Activated T-helper 1 cell treated with Interleukin-2 at 50 U/mL for 16 hours (primary cell): ENCODE results near the gene NAA10.

Experiments used
- DNase-seq: peaks from one replicate; pipeline ENCODE4 v3.0.0-alpha.2; 2020; ENCODE audit warnings: low read depth

The NAA10 gene

DNA sequence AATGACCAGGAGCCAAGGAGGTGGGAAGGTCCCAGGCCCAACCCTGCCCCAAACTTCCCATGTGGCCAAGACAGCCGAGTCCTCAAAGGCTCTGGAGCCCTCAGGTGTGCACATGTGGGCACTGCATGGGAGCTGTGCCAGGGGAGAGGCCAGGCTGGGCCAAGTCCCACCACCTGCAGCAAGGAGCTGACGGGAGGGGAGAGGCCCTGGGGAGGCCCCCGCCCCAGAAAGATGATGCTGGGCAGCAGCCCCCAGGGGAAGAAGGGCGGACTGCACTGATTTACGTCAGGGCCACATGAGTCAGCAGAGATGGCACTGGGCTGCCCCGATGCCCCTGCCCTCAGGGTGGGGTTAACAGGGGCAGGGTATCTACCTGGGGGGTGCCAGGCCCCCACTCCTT is 50.2 kb downstream of the NAA10 start:
- DNase-seq, result no peak

DNA sequence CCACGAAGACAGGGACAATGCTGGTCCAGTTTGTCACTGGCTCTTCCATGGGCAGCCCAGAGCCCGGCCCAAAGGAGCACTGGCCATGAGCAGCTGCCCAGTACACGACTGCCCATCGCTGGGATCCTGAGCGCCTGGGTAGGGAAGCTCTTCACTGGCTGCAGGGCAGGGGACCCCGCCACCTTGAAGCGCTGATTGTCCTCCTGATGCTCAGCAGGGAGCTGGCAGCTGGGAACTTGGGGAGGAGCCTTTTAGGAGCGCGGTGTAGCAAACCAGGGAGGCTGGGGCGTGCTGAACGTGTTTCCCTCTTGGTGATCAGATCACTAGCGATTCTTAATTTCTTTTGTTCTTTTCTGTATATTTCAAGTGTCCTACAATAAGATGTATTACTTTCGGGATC is 50.7 kb downstream of the NAA10 start:
- DNase-seq, result no peak

DNA sequence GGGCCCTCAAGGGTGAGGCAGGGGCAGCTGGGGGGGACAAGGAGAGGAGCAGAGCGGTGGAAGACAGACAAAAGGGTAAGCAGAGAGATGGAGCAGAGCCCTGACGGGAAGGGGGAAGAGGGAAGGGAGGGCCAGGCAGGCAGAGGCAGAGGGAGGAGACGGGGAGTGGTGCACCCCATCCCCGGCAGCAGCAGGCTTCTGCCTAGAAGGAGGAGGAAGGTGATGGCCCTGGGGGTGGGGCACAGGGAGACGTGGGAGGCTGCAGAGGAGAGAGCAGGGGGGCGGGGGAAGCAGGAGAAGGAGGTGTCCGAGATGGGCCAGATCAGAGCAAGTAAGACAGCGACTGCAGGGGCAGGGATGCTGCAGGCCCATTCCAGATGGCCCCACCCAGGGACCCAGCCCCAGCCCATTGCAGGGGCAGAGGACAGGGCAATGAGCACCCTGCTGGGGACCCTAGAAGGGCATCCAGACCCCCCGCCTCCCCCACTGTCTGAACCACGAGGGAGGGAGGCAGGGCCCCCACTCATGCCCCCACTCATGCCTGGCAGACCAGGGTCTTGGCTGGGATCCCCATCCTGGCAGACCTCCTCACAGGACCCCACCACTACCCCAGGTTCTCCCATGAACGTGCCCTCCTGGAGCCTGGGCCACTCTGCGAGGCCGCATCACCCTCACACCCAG is 51.5 kb downstream of the NAA10 start:
- no peak for DNase-seq

DNA sequence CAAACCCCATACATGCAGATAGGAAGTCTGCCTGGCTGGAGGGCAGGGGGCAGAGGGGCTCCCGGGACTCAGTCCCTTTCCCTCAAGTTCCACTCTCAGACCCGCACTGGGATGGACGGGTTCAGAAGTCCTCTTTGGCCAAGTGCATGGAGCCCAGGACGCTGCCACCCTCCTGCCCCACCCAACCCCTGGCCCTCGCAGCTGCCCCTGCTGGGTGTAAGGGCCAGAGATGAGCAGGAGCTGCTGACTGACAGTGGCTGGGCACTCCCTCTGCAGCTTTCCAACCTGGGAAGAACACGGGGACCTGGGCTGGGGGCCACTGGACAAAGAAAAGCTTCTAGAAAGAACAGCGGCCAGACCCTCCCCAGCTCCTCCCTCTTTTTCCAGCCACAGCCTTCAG is 52.3 kb downstream of the NAA10 start:
- DNase-seq, result no peak

DNA sequence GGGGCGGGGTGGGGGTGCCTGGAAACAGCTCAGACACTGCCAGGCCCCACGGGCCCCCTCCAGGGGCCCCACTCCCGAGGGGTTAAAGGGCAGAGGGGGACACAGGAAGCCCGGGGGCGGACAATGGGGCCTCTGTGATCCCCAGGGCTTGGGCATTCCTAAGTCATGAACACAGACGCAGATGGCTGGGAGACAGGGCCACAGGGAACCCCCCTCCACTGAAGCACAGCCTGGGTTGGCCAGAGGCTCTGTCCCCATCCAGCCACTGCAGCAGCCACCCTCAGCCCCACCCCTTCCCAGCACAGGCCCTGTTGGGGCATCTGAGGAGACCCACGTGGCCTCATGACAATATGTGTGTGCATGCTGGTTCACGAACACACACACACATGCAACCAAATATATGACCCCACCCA is 52.7 kb downstream of the NAA10 start:
- DNase-seq, result no peak

DNA sequence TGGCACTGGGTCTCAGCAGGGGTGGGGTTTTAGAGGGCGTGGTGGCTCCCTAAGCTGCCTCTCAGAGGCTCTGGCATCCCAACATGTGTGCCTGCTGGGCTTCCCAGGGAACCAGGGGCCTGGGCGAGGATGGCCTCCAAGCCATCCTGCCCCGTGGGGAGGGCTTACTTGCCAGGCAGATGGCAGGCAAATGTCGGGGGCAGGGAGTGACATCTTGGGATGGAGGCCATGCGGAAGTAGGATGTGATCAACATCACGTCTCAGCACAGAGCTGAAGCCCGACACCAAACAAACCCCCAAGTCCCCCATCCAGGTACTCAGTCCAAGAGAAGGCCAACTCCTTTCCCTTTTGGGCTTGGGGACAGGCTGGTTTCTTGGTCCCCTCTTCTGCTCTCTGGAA is 53.6 kb downstream of the NAA10 start:
- no peak for DNase-seq

DNA sequence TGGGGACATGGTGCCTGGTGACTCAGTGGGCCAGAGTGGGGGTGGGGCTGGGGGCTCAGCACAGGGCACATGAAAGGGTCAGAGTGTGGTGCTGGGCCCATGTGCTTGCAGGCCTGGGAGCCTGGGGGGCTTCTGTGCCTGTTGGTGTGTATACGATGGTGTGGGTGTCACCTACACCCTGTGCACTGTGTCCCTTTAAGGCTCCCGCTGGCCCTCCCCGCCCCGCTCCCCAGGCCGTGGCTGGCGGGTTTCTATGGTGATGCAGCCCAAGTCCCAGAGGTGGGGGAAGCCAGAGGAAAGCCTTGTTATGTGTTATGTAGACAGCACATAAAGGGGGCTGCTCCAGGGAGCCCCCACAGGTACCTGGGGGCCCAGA is 54.4 kb downstream of the NAA10 start:
- DNase-seq, result no peak

DNA sequence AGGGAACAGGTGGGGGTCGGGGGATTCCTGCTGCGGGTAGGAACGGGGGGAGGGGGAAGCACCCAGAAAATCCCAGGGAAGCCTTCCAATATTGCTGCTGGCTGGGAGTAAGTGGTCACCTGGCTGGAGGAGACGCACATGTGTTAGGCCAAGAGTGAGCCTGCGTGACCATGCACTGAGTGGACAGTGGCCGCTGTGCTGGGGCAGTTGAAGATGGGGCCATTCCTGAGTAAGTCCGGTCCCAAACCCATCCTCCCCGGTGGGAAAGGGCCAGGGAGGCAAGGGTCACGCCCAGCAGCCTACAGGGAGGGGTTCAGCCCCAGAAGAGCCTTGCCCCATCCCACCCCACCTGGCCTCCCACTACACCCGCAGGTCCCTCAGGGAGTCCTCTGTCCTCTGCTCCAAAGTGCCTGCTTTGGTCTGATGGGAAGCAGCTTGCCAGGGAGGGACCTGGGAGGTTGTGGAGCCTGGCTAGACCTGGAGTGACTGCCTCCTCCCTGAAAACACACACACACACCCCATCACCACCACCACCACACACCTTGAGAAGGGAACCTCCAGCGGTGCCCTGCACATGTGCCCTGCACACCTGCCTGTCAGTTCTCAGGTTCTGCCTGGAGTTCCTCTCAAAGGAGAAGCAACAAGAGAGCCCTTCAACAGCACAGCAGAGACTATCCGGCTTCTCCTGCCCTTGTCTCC is 54.9 kb downstream of the NAA10 start:
- no peak for DNase-seq
